NCI-H2107 treated with DMSO at 0.1 percent for 48 hours (cell line): ENCODE results near the gene AGAP9.
"Not testable (repeated sequence)": the region's sequence is repeated elsewhere in the genome, so short reads cannot be mapped to it uniquely, and the experiment has no call there.

Experiments used
- DNase-seq: peaks from one replicate; lab custom pipeline; 2025; ENCODE audit not compliant: unreplicated experiment; lab: John Stamatoyannopoulos, UW

Gene AGAP9

DNA sequence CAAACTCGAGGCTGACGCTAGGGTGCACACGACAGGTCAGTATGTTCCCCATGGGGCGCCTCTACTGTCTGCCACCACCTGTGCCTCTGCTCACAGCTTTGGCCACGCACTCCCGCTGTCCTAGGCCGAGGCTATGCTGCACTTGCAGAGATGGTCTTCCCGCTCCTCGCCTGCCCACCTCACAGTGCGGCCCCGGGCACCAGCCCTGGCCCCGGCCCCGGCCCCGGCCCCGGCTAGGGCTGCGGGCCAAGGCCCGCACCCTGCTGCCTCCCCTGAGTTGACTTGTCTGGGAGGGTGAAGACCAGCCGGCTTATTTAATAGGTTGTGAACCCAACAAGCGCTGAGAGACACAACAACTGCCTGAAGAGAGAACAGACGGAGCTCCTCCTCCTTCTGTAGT is at the start of gene AGAP9:
AGAP9 (minus strand) TSS at position 164 of the 400 bp plus-strand sequence; CDS start at position 52, 112 bp downstream.
- DNase-seq, result not testable (repeated sequence)

DNA sequence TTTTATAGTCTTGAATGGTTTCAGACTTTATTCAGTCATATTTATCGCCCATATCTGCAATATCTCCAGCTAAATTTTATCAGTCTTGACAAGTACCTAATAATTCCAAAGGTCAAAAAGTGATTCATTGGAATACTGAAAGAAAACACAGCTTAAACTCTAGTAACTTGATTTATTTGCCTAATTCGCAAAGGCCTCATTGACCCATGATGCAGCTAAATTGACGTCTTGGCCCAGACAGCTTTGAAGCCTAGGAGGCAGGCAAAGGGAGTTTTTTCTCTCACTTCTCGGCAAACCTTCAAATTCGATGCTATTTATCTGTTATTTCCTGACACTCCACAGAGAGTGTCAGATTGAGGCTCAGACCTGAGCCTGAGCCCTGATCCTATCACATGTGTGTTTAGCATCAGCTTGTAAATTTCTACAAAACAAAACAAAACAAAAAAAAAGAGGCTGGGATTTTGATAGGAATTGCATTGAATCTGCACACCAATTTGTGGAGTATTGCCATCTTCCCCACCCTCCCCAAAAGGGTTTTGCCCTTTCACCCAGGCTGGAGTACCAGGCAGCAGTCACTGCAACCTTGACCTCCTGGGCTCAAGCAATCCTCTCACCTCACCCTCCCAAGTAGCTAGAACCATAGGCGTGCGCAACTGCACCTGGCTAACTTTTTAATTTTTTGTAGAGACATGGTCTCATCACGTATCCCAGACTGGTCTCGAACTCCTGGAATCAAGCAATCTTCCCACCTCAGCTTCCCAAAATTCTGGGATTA is 47.9 kb upstream of the AGAP9 start:
- not testable (repeated sequence) for DNase-seq

- not testable (repeated sequence) for DNase-seq
Measured at GRCh38 chr10:47566757-47567156, 43.3 kb upstream of the AGAP9 start.

- not testable (repeated sequence) for DNase-seq
Measured at GRCh38 chr10:47566108-47566699, 42.8 kb upstream of the AGAP9 start.

DNA sequence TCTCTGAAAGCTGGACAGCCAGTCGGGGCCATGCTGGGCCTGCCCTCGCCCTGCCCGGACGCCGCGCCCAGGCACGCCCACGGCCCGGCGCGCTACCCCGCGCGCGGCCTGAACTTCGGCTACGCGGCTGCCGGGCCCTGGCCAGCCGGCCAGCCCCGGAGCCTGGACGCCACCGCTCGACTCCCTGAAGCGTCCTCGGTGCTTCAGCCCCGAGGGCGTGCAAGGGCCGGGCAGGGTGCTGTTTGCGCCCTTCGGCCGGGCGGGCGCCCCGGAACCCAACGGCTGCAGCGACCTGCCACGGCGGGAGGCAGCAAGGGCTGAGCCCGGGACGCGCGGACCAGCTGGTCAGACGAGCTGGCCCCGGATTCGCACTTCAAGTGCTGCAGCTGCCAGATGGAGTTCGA is 42.1 kb upstream of the AGAP9 start:
- not testable (repeated sequence) for DNase-seq

DNA sequence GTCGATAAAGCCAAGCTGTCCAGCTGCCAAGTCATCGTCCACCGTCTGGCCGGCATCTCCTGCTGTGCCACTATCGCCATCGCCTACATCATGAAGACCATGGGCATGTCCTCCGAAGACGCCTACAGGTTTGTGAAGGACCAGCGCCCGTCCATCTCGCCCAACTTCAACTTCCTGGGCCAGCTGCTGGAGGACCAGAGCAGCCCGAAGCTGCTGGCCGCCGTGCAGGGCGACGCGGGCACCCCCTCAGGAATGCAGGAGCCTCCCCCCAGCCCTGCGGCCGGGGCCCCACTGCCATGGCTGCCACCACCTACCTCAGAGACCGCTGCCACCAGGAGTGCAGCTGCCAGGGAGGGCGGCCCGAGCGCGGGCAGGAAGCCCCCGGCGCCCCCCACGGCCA is 41.5 kb upstream of the AGAP9 start:
- DNase-seq, result not testable (repeated sequence)

- DNase-seq, result not testable (repeated sequence)
Measured at GRCh38 chr10:47564318-47564717, 40.9 kb upstream of the AGAP9 start.

DNA sequence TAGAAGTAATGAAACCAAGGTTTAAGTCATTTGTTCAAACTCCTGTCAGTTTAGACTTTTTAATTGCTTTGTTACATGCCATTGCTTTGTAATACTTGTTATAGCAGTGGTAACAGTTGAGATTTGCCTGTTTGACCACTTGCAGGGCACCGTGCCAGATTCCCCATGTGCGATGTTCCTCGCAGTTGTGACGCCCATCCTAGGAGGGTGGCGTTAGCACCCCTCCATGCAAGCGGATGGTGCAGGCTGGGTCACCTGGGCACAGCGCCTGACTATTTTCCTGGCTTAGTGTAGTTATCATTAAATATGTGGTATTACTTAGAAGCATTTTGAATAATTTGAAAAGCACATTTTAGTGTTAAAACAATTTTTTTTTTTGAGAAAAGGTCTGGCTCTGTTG is 37.0 kb upstream of the AGAP9 start:
- not testable (repeated sequence) for DNase-seq

GRCh38 chr10:47559718-47560308 is 36.4 kb upstream of the AGAP9 start:
- DNase-seq, result not testable (repeated sequence)

DNA sequence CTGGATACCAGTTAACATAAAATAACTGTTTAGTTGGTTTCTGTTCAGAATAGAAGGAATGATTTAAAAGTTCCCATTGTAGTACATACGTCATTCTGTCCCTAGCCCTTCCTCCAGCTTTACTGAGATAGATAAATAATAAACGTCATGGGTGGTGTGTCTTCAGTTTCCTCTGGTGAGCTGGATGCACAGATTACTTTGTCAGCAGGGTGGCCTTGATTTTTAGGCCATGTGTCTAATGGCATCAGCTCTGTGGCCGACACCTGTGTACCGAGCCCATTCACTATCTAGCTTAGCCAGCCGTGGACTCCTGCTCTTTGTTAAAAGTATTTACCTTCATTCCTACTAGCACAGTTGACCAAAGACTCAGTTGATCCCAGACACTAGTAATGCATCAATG is 34.7 kb upstream of the AGAP9 start:
- DNase-seq, result not testable (repeated sequence)

DNA sequence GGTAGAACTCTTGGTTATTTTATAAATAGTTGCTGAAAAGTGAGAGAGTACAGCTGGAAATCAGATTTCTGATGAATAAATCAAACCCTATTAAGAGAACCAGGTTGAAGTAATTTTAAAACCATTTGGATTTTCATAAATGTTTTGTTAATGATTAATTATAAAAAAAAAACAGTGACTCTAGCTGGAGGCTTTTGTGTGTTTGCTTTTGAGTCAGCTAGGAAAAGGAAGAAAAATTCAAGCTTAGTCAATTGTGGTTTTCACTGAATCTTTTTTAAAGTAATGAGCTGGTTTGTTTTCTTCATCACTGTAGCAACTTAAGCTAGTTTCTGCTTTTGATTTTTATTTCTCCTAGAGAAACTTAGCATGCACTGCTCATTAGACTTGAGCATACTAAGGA is 34.2 kb upstream of the AGAP9 start:
- not testable (repeated sequence) for DNase-seq

DNA sequence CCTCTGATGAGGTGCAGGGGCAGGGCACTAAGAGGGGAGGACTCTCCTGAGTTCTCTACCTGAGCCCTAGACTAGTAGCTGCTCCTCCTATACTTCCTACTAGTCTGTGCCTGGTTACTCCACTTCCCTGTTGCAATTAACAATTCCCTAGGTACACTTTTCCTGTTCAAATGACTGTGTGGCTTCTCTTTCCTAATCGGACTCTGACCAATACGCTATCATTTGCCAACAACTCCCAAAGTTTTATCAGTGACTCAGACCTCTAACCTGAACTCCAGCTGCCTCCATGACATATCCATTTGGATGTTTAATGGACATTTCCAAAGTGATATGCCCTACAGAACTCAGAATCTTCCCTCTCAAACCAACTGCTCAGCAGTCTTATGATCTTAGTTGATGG is 31.9 kb upstream of the AGAP9 start:
- not testable (repeated sequence) for DNase-seq

DNA sequence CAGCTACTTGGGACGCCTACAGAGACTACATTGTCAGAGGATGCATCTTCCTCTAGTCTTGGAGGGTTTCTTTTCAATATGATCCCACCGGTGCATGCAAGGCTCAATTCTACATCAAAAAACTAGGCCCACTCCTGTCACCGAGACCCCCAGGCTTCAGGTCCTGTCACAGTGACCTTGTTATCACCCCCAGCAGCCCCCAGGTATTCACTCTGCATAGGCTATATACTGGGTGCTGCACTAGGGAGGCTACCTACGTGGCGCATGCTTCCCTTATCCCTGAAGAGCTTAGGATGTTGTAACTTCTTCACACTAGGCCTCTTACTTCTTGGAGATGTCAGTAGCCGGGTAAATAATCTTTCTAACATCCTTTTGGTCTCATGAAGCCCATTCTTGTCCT is 31.1 kb upstream of the AGAP9 start:
- not testable (repeated sequence) for DNase-seq

DNA sequence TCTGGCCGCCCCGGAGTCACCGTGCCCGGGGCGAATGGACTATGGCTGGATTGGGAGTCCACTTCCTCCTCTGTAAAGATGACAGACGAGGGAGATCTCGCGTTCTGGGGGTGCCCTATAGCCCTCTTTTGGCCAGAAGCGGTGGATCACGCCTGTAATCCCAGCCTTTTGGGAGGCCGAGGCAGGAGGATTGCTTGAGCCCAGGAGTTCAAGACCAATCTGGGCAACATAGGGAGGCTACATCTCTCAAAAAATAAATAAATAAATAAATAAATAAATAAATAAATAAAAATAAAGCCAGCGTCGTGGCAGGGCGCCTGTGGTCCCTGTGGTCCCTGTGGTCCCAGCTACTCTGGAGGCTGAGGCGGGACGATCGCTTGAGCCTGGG is 30.4 kb upstream of the AGAP9 start:
- not testable (repeated sequence) for DNase-seq

GRCh38 chr10:47553214-47553859 is 29.9 kb upstream of the AGAP9 start:
- DNase-seq, result peak; percentile 17

GRCh38 chr10:47552719-47553118 is 29.3 kb upstream of the AGAP9 start:
- not testable (repeated sequence) for DNase-seq

GRCh38 chr10:47547286-47547685 is 23.8 kb upstream of the AGAP9 start:
- not testable (repeated sequence) for DNase-seq

- not testable (repeated sequence) for DNase-seq
Measured at GRCh38 chr10:47536430-47536829, 13.0 kb upstream of the AGAP9 start.

GRCh38 chr10:47502313-47502712 is 21.1 kb downstream of the AGAP9 start:
- DNase-seq, result not testable (repeated sequence)

- DNase-seq, result not testable (repeated sequence)
Measured at GRCh38 chr10:47494226-47494625, 29.2 kb downstream of the AGAP9 start.

DNA sequence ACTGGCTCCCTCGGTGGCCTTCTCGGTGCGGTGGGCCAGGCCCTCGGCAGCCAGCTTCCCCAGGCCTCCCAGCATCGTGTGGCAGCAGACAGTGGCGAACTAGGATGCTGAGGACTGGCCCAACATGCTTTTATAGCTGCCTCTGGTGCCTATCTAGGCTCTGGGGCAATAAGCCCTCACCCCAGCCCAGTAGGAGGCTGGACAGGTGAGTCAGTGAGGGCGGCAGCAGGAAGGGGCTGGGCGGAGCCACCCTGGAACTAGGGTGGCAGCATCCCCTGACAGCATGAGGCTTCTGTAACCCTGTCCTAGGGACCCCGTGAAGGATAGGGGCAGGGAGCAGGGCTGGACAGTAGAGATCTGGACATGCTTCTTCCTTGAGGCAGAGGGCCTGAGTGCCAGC is 31.8 kb downstream of the AGAP9 start, which contains the start of gene FAM25G:
FAM25G (minus strand) TSS at position 101 of the 400 bp plus-strand sequence; CDS start at position 75, 26 bp downstream.
- DNase-seq, result not testable (repeated sequence)
